HepG2 (cell line): ENCODE data around the gene CPNE8.

Experiments
- PCBP1 ChIP-seq: fragments of 200-400 bp; formaldehyde crosslinking; IDR thresholded peaks from 2 replicates; pipeline ENCODE4 v1.6.1; 2017; ENCODE audit warnings: mild to moderate bottlenecking, low read depth, low read length, borderline replicate concordance
- SRSF1 ChIP-seq: fragments of 200-400 bp; formaldehyde crosslinking; optimal IDR thresholded peaks from 2 replicates; pipeline ENCODE3; 2017; ENCODE audit warnings: mild to moderate bottlenecking, low read depth, low read length, moderate library complexity
- TCF7L2 ChIP-seq: IDR thresholded peaks from 2 replicates; pipeline ENCODE4 v1.6.1; 2011; ENCODE audit warnings: mild to moderate bottlenecking, low read depth, low read length, moderate library complexity
- YY1 ChIP-seq: IDR thresholded peaks from 2 replicates; pipeline ENCODE4 v1.6.1; 2011; ENCODE audit warnings: low read length, low read depth, moderate library complexity, mild to moderate bottlenecking; ENCODE audit not compliant: insufficient read depth, insufficient replicate concordance
- ZC3H4 ChIP-seq: sonication (generic); formaldehyde crosslinking; IDR thresholded peaks from 2 replicates; pipeline ENCODE4 v1.4.0; 2020; ENCODE audit warnings: missing genetic modification reagents, borderline replicate concordance
- ZFX ChIP-seq: sonication (generic); formaldehyde crosslinking; IDR thresholded peaks from 2 replicates; pipeline ENCODE4 v1.4.0; 2020; ENCODE audit warnings: mild to moderate bottlenecking, low read depth, missing genetic modification reagents, moderate library complexity
- ZNF317 ChIP-seq: sonication (generic); formaldehyde crosslinking; IDR thresholded peaks from 2 replicates; pipeline ENCODE4 v1.5.0; 2020; ENCODE audit warnings: mild to moderate bottlenecking, missing genetic modification reagents
- TF ChIP-seq, protein P1 (sequence below): sonication (generic); formaldehyde crosslinking; IDR thresholded peaks from 2 replicates; pipeline ENCODE4 v1.5.0; 2020; ENCODE audit warnings: mild to moderate bottlenecking, missing genetic modification reagents, moderate library complexity
- TF ChIP-seq, protein P2 (sequence below): sonication (generic); formaldehyde crosslinking; IDR thresholded peaks from 2 replicates; pipeline ENCODE4 v1.9.0; 2021; ENCODE audit warnings: missing genetic modification reagents, borderline replicate concordance
- TF ChIP-seq, protein P3 (sequence below): sonication (generic); formaldehyde crosslinking; IDR thresholded peaks from 2 replicates; pipeline ENCODE4 v1.5.1; 2020; ENCODE audit warnings: mild to moderate bottlenecking, missing genetic modification reagents, borderline replicate concordance
- TF ChIP-seq, protein P4 (sequence below): sonication (generic); formaldehyde crosslinking; IDR thresholded peaks from 2 replicates; pipeline ENCODE4 v1.4.0; 2020; ENCODE audit warnings: low read depth, missing genetic modification reagents

DNA sequence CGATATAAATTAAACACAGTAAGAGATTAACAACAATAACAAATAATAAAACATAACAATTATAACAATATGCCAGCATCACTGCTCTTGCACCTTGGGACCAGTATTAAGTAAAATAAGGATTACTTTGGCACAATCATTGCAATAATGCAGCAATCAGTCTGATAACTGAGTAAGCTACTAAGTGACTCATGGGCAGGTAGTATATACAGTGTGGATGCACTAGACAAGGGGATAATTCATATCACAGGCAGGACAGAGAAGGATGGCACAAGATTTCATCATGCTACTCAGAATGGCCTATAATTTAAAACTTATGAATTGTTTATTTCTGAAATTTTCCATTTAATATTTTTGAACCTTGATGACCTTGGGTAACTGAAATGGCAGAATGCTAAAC is 298.1 kb downstream of the CPNE8 start:
- TF ChIP-seq ZFX (CRISPR knock-in tag) (no peak), TCF7L2 (no peak), PCBP1 (no peak), ZC3H4 (no peak), SRSF1 (no peak), ZNF317 (CRISPR knock-in tag) (no peak), YY1 (no peak)
- TF ChIP-seq, protein P1, sequence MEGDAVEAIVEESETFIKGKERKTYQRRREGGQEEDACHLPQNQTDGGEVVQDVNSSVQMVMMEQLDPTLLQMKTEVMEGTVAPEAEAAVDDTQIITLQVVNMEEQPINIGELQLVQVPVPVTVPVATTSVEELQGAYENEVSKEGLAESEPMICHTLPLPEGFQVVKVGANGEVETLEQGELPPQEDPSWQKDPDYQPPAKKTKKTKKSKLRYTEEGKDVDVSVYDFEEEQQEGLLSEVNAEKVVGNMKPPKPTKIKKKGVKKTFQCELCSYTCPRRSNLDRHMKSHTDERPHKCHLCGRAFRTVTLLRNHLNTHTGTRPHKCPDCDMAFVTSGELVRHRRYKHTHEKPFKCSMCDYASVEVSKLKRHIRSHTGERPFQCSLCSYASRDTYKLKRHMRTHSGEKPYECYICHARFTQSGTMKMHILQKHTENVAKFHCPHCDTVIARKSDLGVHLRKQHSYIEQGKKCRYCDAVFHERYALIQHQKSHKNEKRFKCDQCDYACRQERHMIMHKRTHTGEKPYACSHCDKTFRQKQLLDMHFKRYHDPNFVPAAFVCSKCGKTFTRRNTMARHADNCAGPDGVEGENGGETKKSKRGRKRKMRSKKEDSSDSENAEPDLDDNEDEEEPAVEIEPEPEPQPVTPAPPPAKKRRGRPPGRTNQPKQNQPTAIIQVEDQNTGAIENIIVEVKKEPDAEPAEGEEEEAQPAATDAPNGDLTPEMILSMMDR: no peak
- TF ChIP-seq, protein P2, sequence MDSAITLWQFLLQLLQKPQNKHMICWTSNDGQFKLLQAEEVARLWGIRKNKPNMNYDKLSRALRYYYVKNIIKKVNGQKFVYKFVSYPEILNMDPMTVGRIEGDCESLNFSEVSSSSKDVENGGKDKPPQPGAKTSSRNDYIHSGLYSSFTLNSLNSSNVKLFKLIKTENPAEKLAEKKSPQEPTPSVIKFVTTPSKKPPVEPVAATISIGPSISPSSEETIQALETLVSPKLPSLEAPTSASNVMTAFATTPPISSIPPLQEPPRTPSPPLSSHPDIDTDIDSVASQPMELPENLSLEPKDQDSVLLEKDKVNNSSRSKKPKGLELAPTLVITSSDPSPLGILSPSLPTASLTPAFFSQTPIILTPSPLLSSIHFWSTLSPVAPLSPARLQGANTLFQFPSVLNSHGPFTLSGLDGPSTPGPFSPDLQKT (CRISPR knock-in tag): no peak
- TF ChIP-seq, protein P3, sequence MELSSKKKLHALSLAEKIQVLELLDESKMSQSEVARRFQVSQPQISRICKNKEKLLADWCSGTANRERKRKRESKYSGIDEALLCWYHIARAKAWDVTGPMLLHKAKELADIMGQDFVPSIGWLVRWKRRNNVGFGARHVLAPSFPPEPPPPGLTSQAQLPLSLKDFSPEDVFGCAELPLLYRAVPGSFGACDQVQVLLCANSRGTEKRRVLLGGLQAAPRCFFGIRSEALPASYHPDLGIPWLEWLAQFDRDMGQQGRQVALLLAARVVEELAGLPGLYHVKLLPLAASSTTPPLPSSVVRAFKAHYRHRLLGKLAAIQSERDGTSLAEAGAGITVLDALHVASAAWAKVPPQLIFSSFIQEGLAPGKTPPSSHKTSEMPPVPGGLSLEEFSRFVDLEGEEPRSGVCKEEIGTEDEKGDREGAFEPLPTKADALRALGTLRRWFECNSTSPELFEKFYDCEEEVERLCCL: no peak
- TF ChIP-seq, protein P4, sequence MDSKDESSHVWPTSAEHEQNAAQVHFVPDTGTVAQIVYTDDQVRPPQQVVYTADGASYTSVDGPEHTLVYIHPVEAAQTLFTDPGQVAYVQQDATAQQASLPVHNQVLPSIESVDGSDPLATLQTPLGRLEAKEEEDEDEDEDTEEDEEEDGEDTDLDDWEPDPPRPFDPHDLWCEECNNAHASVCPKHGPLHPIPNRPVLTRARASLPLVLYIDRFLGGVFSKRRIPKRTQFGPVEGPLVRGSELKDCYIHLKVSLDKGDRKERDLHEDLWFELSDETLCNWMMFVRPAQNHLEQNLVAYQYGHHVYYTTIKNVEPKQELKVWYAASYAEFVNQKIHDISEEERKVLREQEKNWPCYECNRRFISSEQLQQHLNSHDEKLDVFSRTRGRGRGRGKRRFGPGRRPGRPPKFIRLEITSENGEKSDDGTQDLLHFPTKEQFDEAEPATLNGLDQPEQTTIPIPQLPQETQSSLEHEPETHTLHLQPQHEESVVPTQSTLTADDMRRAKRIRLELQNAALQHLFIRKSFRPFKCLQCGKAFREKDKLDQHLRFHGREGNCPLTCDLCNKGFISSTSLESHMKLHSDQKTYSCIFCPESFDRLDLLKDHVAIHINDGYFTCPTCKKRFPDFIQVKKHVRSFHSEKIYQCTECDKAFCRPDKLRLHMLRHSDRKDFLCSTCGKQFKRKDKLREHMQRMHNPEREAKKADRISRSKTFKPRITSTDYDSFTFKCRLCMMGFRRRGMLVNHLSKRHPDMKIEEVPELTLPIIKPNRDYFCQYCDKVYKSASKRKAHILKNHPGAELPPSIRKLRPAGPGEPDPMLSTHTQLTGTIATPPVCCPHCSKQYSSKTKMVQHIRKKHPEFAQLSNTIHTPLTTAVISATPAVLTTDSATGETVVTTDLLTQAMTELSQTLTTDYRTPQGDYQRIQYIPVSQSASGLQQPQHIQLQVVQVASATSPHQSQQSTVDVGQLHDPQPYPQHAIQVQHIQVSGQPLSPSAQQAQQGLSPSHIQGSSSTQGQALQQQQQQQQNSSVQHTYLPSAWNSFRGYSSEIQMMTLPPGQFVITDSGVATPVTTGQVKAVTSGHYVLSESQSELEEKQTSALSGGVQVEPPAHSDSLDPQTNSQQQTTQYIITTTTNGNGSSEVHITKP (CRISPR knock-in tag): no peak
